C4-2B (cell line): ENCODE results near the gene VCL.
"Not testable (repeated sequence)": the region's sequence is repeated elsewhere in the genome, so short reads cannot be mapped to it uniquely, and the experiment has no call there.

Experiments
- H3K27ac ChIP-seq: fragments of 450-650 bp; 2 replicates; pipeline ENCODE4 v1.5.1; 2017
- ZFX ChIP-seq: fragments of 450-650 bp; IDR thresholded peaks from 2 replicates; pipeline ENCODE4 v1.6.1; 2017
- TF ChIP-seq, protein P1 (sequence below): fragments of 450-650 bp; conservative IDR thresholded peaks from 2 replicates; pipeline ENCODE4 v1.5.1; 2017; ENCODE audit warnings: mild to moderate bottlenecking

Gene VCL

DNA sequence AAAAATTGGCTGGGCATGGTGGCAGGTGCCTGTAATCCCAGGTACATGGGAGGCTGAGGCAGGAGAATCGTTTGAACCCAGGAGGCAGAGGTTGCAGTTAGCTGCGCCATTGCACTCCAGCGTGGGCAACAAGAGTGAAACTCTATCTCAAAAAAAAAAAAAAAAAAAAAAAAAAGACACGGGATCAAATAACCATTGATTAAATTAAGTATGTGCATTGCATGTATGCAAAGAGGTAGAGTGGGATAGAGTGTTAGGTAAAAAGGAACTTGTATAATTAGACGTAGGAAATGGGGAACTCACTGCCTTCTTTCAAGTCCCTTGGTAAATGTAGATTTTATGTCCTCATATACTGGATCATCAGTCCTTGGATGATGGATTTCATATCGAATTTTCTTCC, 13.1 kb downstream of the VCL start:
- TF ChIP-seq, protein P1, sequence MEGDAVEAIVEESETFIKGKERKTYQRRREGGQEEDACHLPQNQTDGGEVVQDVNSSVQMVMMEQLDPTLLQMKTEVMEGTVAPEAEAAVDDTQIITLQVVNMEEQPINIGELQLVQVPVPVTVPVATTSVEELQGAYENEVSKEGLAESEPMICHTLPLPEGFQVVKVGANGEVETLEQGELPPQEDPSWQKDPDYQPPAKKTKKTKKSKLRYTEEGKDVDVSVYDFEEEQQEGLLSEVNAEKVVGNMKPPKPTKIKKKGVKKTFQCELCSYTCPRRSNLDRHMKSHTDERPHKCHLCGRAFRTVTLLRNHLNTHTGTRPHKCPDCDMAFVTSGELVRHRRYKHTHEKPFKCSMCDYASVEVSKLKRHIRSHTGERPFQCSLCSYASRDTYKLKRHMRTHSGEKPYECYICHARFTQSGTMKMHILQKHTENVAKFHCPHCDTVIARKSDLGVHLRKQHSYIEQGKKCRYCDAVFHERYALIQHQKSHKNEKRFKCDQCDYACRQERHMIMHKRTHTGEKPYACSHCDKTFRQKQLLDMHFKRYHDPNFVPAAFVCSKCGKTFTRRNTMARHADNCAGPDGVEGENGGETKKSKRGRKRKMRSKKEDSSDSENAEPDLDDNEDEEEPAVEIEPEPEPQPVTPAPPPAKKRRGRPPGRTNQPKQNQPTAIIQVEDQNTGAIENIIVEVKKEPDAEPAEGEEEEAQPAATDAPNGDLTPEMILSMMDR, result no peak
- TF ChIP-seq ZFX, result no peak
- H3K27ac ChIP-seq, result no peak overlapping the region

DNA sequence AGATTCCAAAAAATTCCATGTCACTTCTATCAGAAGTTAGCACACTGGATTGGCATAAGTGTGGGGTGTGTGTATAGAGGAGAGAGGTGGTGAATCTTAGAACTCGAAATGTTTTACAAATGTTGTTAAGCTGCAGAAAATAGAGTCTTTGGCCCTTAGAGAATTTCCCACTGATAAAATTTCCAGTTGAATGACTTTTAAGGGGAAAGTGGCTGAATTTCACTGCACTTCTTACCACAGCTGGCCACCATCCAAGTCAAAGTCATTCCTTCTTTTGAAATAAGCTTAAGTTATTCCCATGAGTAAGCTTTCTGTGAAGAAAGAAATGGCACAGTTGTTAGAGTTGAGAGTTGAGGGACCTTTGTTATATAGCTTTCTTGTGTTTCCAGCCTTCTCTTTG, 13.9 kb downstream of the VCL start:
- no peak overlapping the region for H3K27ac ChIP-seq

DNA sequence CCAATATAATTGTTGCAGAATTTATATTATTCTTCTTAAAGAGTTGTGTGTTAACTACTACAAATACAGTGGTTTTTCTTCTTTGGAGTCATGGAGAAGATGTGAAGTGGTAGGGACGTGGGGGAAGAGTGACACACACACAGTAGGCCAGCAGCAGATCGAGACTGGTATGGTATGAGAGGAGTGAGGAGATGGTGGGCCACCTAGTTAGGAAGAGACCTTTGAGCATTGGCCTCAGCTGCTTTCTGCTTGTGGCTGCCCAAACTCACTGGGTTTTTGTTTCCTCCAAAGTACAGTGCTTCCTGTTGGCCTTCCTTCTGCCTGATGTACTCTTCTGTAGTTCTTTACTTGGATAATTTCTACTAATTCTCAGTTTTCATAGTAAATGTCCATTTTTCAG, 14.6 kb downstream of the VCL start:
- TF ChIP-seq, protein P1, result no peak
- no peak for TF ChIP-seq ZFX

More for the DNA sequence above, 13.9 kb downstream of the VCL start:
- TF ChIP-seq, protein P1, result no peak
- no peak for TF ChIP-seq ZFX

DNA sequence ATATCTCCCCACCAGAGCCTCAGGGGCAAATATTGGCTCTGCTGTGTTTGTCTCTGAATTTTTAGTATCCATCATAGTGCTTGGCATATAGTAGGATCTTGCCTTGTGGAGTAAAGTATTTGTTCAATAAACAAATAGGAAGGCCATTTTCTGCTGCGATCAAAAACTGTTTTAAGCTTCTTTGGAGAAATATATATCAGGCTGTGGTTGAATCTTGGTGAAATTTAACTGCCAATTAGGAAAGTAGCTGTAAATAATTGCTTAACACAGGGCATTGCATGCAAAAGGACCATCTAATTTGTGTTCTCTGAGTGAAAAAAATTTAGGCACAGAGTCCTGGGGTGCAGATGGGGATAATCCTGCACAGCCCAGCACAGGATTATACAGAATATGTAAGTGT, 15.1 kb downstream of the VCL start:
- no peak for TF ChIP-seq ZFX
- TF ChIP-seq, protein P1, result no peak
- no peak overlapping the region for H3K27ac ChIP-seq

More for the DNA sequence above, 14.6 kb downstream of the VCL start:
- H3K27ac ChIP-seq, result no peak overlapping the region

DNA sequence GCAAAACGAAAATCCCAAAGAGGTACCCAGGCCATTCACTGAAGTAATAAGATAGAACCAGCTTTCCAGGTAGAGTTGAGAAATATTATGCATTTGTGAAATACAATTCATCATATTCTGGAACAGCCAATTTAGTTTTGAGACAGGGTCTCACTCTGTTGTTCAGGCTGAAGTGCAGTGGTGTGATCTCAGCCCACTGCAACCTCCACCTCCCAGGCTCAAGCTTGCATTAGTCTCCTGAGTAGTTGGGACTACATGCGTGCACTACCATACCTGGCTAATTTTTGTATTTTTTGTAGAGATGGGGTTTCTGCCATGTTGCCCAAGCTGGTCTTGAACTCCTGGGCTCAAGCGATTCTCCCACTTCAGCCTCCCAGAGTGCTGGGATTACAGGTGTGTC, 16.7 kb downstream of the VCL start:
- H3K27ac ChIP-seq, result not testable (repeated sequence)

DNA sequence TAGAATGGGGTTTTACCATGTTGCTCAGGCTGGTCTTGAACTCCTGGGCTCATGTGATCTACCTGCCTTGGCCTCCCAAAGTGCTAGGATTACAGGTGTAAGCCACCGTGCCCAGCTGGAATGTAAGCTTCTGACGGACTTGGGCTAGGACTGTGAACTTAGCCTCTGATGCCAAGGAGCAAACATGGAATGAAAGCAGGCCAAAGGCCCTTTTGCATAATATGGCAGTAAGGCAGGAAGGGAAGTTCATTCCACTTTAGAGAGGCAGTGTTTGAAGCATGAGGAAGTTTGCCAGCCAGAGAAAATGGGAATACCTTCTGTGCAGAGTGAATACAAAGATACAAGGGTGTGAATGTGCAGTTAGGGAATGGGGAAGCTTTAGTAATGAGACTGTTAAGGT, 20.3 kb downstream of the VCL start:
- no peak overlapping the region for H3K27ac ChIP-seq
- no peak for TF ChIP-seq ZFX
- TF ChIP-seq, protein P1, result no peak

DNA sequence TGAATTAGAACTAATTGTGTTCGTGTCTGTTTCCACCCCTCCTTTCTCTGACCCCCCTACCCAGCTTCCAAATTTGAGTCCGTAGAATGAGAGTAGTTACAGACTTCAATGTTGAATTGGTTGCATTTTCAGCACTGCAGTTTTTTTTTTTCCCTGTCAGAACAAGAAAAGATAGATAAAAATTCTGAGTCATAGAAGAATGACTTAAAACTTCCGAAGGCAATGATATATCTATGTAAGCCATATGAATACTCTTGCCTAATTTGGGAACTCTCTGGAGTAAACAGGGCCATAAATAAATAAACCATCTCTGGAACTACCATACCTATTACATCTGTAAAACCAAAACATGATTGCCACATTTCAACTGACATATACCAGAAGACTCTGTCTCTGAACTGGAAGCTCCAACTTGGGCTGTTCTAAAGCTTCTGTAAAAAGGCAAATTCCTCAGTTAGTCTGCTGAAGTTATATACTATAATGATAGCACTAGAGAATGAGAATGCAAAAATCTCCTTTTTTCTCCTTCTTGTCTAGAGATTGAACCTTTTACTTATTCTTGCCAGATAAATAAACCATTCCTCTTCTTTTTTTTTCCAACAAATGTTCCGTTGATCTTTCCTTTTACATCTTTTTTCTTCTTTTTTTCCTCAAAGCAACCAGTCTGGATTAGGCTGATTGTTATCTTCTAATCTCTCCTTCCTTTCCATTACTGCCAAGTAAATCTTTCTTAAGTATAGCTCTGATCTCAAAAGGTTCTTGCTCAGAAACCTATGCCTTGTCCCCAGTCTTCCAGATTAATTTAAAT, 23.5 kb downstream of the VCL start:
- no peak overlapping the region for H3K27ac ChIP-seq

More for the DNA sequence above, 23.5 kb downstream of the VCL start:
- TF ChIP-seq, protein P1, result no peak
- TF ChIP-seq ZFX, result no peak
